ENCODE data around the gene FAM53B. TPM values are rescaled to one million over a fixed set of nuclear protein-coding genes. Genes with fewer than 3 reads are reported as not detected.

FAM53B gene
- total and polyA plus RNA-seq, 7 donors = 9.6 to 36.6 (median 34.2) TPM

DNA sequence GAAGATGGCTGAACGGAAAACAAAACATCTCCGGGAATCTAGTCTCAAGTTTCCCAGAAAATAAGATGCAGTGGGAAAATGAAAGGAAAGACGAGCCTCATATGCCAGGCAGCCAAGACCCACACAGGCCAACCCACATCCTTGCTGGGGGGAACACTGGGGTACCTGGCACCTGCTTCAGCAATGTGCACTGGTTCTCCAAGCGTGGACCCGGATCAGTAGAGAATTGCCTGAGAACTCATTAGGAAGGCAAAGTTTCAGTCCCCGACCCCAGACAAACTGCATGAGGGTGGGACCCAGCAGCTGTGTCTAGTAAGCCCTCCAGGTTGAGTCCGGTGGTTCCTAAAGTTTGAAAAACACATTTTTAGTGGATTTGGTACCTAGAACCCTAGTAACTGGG, 18.4 kb downstream of the FAM53B start:
- no peaks in the 10 kb centered on the region for H3K27me3 ChIP-seq
- no peaks in the 10 kb centered on the region for H3K36me3 ChIP-seq
- no peak overlapping the region for H3K4me3 ChIP-seq
- H3K27ac ChIP-seq = no peak overlapping the region
- intact Hi-C loops (cut with DNase I) = no loop called here
- no peaks in the 10 kb centered on the region for H3K9me3 ChIP-seq
- WGBS, 2 donors = 88 to 97% methylated on average over 7 of the region's 7 CpGs
- DNase-seq = peak; percentile 50
- no peak for TF ChIP-seq POLR2A (IDR thresholded peaks at IDR 0.05)
- TF ChIP-seq, protein P1, sequence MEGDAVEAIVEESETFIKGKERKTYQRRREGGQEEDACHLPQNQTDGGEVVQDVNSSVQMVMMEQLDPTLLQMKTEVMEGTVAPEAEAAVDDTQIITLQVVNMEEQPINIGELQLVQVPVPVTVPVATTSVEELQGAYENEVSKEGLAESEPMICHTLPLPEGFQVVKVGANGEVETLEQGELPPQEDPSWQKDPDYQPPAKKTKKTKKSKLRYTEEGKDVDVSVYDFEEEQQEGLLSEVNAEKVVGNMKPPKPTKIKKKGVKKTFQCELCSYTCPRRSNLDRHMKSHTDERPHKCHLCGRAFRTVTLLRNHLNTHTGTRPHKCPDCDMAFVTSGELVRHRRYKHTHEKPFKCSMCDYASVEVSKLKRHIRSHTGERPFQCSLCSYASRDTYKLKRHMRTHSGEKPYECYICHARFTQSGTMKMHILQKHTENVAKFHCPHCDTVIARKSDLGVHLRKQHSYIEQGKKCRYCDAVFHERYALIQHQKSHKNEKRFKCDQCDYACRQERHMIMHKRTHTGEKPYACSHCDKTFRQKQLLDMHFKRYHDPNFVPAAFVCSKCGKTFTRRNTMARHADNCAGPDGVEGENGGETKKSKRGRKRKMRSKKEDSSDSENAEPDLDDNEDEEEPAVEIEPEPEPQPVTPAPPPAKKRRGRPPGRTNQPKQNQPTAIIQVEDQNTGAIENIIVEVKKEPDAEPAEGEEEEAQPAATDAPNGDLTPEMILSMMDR (IDR thresholded peaks at IDR 0.05) = no peak
- TF ChIP-seq EP300 (IDR thresholded peaks at IDR 0.05) = no peak
- TF ChIP-seq POLR2AphosphoS5 (IDR thresholded peaks at IDR 0.05) = no peak
- H3K4me1 ChIP-seq = peaks cover 0 to 97% (median 85%) of the 10 kb centered on the region in 4 donors

DNA sequence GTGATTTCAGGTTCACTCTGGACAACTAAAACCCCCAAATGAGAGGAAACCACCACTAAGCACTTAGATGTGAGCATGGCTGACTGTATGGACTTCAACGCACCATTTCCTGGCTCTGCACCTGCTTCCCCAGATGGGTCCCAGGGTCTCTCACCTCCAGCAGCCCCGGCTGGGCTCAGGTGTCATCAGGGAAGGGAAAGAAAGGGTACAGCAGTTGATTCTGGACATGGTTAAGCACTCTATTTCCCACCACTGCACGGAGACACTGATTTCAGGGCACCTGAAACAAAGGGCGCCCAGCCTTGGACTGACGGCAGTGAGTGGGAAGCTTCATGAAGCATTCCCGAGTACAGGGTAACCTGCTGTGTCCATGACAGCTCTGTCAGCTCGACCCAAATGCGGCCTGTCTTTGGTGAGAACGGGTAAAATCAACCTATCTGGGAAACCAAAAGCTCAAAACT, 19.0 kb downstream of the FAM53B start:
- no peaks in the 10 kb centered on the region for H3K27me3 ChIP-seq
- H3K9me3 ChIP-seq = no peaks in the 10 kb centered on the region
- H3K4me1 ChIP-seq = peaks cover 0 to 97% (median 85%) of the 10 kb centered on the region in 4 donors
- TF ChIP-seq EP300 (IDR thresholded peaks at IDR 0.05) (no peak), POLR2A (IDR thresholded peaks at IDR 0.05) (no peak), POLR2AphosphoS5 (IDR thresholded peaks at IDR 0.05) (no peak)
- TF ChIP-seq, protein P1 (IDR thresholded peaks at IDR 0.05) = no peak
- intact Hi-C loops (cut with DNase I) = no loop called here
- peak overlapping the region; percentile 21 to 85 (median 78) for H3K27ac ChIP-seq
- H3K36me3 ChIP-seq = no peaks in the 10 kb centered on the region
- WGBS, 2 donors = 91 to 95% methylated on average over 9 of the region's 9 CpGs
- no peak overlapping the region for H3K4me3 ChIP-seq
- peak; percentile 61 for DNase-seq

DNA sequence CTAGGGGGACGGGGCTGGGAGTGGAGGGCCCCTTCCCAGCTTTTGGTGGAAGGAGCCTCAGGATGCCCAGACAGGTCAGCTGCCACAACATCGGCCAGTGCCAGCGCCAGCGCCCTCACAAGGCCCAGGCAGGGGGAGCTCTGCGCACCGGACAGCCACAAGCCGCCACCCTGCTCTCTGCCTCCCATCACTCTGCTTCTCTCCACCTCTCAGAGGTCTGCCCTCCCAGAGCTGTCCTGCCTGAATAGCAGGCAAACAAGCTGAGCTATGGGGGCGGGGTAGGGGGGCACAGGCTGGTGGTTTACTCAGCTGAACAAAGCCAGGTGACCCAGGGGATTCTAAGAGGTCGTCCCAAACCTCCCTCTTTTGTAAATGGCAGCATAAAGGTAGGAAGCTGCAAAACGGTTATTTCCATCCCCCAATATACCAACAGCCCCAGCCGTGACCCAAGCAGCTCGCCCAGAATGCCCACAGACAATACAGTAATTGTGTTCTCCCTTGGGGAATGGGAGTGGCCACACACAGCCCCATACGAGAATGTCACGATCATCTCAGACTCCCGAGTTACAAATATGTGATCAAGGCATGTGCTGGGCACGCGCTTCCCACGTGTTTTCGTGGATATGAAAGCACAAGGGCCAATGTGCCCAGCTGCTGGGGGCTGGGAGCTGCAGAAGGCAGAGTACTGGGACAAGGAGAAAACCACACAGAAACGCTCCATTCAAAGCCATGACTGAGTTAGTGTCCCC, 19.7 kb downstream of the FAM53B start:
- intact Hi-C loops (cut with DNase I) = no loop called here
- peak; percentile 79 for DNase-seq
- 49 to 70% methylated on average over 20 of the region's 20 CpGs for WGBS, 2 donors
- H3K27ac ChIP-seq = peak overlapping the region; percentile 78 to 85 (median 80)
- no peaks in the 10 kb centered on the region for H3K27me3 ChIP-seq
- peaks cover 0 to 97% (median 85%) of the 10 kb centered on the region in 4 donors for H3K4me1 ChIP-seq
- no peak overlapping the region for H3K4me3 ChIP-seq
- H3K9me3 ChIP-seq = no peaks in the 10 kb centered on the region
- peak in 2 of 4 donors; percentile 32 to 44 for TF ChIP-seq POLR2AphosphoS5 (IDR thresholded peaks at IDR 0.05)
- TF ChIP-seq, protein P1 (IDR thresholded peaks at IDR 0.05) = no peak
- H3K36me3 ChIP-seq = no peaks in the 10 kb centered on the region

DNA sequence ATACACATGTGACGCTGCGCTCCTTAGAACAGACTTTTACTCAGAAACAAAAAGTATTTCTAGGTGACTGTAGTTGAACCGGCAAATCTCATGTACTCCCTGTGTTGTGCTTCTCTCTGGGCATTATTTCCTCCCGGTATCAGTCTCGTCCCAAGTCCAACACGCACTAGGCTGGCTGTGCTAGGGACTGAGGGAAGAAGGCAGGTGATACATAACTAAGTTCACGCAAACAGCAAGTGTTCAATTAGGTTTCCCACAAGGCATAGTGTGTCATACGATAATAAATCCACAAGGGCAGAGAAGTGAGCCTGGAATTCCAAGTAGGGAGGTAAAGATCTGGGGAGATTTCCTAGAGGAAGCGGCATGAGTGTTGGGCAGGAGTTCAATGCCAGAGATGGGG, 20.4 kb downstream of the FAM53B start:
- Histone ChIP-seq H3K27ac (peak overlapping the region; percentile 78 to 85 (median 80)), H3K4me1 (peaks cover 0 to 97% (median 85%) of the 10 kb centered on the region in 4 donors), H3K9me3 (no peaks in the 10 kb centered on the region), H3K4me3 (no peak overlapping the region), H3K27me3 (no peaks in the 10 kb centered on the region), H3K36me3 (no peaks in the 10 kb centered on the region)
- 34 to 68% methylated on average over 9 of the region's 9 CpGs for WGBS, 2 donors
- intact Hi-C loops (cut with DNase I) = no loop called here
- TF ChIP-seq POLR2A (IDR thresholded peaks at IDR 0.05) (no peak), EP300 (IDR thresholded peaks at IDR 0.05) (no peak), POLR2AphosphoS5 (IDR thresholded peaks at IDR 0.05) (no peak)
- TF ChIP-seq, protein P1 (IDR thresholded peaks at IDR 0.05) = no peak
- DNase-seq = peak; percentile 28
